SIG-M5 treated with dmso at 0.1 percent for 504 hours (cell line): ENCODE results near the gene DHRS12.

ENCODE experiments used
- DNase-seq: peaks from one replicate; lab custom pipeline; 2025; ENCODE audit not compliant: unreplicated experiment; lab: John Stamatoyannopoulos, UW

DHRS12 gene

DNA sequence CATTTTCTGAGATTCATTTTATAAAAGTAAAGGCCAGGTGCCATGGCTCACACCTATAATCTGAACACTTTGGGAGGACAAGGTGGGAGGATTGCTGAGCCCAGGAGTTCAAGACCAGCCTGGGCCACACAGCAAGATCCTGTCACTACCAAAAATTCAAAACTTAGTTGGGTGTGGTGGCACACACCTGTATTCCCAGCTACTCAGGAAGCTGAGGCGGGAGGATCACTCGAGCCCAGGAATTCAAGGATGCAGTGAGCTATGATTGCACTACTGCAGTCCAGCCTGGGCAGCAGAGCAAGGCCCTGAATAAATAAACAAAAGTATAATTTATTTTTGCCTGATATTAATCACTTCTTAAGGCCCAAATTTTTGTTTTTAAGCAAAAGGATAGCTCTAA lies 40.5 kb downstream of the DHRS12 start:
- DNase-seq: no peak

DNA sequence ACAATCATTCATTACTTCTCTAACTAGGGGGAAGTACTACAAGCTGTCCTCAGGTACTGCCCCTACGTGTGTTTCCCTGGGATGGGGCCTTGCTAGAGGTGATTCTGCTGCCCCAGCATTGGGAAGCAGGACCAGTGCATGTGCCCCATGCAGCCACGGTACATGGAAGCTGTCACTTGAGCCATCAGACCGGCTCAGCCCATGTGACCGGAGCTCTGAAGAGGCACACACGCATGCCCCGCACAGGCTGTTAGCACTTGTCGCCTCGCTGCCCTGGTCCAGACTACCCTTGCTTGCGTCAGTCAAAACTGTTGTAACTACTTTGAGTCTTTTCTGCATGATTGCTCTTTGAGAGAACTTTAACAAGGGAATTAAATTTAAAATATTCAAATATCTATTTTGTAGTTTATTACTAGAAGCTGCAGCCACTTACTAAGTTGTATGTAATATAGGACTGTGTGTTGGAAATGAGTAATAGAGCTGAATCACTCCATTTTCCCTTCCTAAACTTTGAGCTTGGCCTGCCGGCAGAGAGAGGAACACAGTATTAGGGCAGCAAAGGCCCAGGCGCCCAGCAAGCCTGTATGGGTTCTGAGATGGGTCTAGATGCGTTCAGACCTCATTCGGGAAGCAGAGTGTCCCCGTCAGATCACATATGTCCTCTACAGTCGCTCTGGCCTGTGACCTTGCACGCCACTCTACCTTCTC lies 42.2 kb downstream of the DHRS12 start:
- no peak for DNase-seq

DNA sequence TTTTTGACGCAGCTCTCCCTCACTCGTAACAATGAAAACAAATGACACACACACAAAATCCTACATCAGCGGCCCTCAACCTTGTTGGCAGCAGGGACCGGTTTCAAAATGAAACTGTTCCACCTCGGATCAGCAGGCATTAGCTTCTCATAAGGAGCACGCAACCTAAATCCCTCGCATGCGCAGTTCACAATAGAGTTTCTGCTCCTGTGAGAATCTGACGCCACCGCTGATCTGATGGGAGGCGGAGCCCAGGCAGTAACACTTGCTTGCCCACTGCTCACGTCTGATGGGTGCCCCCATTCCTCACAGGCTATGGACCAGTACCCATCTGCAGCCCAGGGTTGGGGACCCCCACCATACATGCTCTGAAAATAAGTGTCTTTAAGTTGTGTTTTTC lies 43.4 kb downstream of the DHRS12 start:
- DNase-seq: no peak

DNA sequence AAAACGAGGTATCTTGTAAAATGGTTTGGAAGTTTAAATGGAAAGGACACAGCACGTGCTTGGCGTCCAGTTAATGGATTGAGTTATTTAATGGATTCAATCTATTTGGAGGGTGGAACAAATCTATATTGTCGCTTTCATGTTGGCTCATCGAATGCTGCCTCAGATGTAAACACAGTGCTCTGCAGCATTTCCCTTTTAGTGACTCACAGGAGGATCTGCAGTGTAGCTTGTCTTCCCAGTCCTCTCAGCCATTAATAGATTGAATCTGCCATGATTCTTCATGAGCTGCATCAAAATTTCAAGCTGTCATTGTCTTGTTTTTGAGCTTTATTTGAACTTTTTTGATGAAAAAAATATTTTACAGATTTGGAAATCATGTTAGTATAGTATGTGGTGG lies 44.7 kb downstream of the DHRS12 start:
- DNase-seq: no peak

DNA sequence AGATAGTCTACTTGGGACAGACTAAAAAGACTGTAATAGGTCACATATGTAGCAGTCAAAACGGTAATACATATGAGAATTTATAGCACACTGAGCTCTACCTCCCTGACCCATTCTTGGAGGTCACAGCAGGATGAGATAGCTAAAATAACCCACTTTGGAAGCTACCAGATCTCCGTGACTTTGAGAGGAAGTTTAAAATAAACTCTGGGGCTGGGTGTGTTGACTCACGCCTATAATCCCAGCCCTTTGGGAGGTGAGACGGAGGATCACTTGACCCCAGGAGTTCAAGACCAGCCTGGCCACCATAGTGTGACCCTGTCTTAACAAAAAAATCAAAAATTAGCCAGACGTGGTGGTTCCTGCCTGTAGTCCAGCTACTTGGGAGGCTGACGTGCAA lies 45.3 kb downstream of the DHRS12 start:
- DNase-seq: no peak

DNA sequence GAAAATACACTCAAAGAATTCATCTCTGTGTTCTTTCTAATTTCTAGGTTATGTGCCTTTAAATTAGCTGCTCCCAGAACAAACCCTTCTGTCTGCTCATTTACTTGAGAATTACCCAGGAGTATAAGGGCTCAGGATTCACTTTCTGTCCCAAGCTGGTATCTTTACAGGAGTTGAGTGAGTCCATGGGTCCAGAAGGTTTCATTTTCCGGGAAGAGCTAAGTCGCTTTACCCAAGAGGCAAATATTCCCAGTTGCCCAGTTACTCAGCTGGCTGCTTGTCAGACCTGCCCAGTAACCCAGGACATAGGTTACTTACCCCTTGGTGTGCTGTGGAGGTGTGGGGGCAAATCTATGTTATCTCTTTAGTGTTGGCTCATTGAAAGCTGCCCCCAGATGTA lies 47.3 kb downstream of the DHRS12 start:
- no peak for DNase-seq

DNA sequence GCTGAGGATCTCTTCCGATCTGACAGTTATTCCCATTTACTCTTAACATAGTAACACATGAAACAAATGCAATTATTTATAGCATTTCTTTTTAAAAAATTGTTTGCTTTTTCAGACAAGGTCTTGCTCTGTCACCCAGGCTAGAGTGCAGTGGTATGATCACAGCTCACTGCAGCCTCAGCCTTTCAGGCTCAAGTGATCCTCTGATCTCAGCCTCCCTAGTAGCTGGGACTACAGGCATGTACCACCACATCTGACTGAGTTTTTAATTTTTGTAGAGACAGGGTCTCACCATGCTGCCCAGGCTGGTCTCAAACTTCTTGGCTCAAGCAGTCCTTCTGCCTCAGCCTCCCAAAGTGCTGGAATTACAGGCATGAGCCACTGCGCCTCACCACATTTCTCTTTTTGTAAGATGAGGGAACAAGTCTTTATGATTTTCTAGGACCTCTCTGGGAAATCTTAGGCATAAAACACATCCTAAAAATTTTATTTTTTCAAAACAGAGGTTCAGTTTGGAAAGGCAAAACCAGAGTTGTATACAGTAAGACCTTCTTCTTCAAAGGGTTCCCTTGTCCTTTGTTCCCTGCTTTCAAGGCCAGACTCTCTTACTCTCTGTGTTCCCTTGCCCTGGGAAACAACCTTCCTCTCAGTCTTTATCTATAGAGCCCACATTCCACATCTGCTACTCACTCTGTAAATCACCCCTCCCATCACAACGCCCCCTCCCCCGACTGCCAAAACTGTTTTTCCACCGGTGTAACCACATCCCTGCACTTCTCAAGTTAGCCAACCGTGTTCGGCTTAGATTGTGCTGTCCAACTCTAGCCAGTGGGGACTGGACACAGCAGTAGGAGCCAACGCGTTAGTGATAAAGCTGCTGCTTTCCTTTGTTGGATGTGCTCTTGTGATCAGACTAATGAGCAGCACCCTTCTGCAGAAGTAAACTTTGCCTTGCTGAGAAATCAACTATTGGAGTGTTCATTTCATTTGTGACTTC lies 56.2 kb downstream of the DHRS12 start:
- no peak for DNase-seq

DNA sequence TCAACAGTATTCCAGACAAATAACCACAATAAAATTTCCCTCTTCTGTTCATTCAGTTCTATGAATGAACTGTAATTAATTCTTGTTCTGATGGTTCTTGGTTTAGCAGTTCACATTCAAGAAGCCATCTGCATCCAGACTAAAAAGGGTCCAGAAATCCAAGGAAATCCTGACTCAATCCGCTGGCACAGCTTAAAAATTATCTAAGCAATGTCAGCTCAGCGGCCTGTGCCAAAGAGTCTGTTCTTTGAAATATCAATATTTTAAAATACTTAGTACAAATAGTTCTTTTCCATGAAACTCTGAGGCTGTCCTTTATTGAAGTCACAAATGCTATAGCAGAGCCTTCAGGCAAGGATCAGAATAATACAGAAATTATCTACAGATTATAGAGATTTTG lies 57.2 kb downstream of the DHRS12 start:
- DNase-seq: no peak

DNA sequence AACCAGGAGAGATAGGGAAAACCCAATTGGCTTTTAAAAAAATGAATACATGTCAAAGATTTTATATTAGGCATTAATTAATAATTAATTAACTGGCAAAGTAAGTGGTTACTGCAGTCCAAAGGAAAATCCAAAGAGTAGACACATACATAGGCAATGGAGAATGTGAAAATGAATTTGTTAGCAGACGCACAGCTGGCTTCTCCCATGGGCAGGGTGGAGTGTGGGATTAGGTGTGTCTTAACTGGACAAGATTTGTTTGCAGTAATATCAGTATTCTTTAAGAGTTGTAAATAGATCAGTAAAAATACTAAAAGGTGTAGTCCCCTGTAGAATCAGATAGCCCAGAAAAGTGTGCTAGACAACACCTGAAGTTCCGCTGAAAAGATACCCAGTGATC lies 58.7 kb downstream of the DHRS12 start:
- no peak for DNase-seq

DNA sequence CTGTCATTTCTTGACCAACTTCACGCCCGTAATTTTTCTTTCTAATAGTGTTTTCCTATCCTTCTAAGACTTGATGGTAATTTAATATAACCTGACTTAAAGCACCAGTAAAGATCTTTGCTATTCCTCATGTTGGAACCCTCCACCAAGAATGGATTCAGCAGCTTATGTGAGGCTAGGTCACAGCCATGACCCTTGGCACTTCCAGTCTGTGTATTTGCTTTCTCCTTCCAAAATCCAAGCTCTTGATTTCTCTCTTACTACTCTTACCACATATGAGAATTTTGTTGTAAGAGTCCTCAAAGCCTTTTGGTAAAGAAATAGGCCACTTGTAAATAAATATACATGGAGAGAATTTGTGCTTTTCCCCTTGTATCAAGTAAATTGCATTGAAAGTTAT lies 61.4 kb downstream of the DHRS12 start:
- DNase-seq: no peak

DNA sequence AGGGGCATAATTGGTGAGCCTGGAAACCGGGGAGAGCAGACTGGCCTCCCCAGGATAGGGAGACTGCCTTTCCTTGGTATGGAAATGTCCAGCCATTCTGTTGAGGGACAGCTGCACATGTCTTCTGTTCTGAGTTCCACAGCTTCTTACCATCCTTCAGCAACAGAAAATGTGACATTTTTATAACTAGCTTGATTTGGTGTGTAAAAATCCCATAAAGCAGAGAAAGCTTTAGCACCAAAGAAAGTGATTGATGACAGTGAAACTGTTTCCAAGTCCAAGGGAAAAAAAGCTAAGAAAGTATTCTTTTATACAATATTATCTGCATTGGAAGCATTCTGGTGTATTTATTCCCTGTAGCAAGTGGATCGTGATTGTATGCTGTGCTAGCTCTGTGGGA lies 61.9 kb downstream of the DHRS12 start:
- DNase-seq: no peak

DNA sequence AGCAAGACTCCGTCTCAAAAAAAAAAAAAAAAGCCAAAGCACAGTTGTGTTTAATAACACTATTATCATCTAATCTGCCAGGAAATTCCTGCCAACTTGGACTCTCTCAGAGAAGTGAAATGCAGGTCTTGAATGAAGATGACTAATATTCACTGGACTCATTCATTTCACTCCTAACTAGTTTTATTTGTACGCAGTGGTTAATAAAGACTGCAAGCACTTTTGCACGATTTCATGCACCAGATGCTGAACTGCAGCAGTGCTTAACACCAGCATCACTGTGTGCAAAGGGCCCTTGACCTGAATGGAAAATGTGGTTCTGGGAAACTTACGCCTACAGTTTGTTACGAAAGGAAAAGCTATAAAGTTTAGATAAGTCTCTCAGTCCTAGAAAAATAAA lies 63.3 kb downstream of the DHRS12 start:
- DNase-seq: no peak

DNA sequence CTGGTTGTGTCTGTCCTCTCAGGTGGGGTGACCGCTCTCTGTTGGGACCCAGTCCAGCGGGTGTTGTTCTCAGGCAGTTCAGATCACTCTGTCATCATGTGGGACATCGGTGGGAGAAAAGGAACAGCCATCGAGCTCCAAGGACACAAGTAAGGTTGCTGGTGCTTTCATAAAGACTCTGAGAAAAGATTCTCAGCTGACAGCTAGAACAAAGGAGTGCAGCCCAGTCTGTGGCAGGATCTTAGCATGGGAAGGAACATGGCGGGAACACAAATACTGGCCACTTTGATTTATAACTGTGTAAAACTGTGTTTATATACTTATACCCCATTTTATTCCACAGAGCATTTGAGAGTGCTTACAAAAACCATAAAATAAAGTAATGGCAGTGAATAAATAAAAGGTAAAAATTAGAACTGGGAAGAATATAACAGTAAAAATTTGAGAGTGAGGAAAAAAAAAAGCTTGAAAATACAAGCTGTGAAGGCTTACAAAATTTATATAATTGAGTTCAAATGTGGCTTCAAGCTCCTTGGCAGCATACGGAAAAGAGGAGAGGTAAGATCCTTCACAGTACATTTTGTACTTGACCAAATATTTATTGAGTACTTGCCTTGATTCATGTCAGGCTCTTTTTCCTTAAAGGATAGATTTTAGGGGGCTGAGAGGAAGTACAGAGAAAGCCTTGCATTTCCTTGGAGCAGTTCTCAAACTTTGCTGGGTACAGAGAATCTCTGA lies 64.8 kb downstream of the DHRS12 start:
- no peak for DNase-seq

DNA sequence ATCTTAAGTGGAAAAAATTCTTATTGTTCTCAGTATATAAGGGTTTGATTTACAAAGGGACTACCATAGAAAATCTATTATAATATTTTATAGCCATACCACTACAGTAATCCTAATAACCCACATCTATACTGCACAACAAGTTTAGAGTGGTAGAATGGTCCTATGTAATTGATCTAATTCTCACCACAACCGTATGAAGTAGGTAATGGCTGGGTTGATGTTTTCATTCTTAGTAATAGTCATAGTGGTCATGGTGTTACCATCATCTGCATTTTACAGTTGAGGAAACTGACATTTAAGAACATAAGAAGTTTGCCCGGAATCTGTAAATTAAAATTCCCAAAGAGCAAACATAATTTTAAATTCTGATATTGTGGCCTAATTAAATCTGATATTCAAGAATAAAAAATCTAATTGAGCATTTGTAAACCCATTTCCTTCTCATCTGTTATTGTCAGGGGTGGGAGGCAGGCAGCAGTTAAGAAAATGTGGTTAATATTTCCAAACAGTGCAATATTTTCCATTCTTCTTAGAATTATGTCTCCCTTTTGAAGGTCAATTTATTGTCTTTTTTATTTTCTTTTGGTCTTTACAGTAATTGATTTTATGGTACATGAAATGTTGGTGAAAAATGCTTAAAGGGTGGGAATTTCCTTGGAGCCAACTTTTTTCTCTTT lies 65.6 kb downstream of the DHRS12 start:
- no peak for DNase-seq

DNA sequence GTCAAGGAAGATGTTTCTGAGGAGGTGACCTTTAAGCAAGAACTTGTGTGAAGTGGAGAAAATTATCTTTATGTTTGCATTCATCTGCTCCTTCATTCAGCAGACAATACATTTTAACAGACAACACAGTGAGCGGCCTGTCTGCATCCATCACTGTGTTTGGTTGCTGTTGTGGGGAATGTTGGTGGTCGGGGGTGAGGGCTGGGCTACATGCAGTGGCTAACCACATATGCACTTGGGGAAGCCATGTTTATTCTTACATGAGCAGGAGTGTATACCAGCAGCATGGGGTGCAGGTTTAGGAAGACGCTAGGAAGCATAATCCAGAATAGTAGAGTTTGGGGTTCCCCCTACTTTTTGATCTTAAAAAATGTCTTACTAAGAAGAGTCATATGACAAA lies 66.4 kb downstream of the DHRS12 start:
- DNase-seq: no peak

DNA sequence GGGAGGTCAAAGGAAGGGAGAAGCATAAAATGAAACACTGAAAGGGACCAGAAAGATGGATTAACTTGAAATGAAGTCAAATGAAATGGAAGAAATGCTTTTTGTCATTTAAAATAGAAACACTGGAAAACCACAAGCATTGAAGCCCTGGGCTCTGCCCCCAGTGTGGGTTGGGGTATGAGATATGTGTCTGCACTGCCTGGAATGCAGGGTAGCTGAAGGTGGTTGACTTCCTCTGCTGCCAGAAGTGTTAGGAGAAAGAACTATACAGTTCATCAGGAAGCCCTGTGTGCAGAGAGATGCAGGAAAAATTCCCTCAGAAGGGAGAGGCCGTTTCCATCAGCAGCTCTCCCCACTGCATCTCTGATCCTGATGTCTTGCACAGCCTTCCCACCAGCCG lies 69.2 kb downstream of the DHRS12 start:
- DNase-seq: no peak

DNA sequence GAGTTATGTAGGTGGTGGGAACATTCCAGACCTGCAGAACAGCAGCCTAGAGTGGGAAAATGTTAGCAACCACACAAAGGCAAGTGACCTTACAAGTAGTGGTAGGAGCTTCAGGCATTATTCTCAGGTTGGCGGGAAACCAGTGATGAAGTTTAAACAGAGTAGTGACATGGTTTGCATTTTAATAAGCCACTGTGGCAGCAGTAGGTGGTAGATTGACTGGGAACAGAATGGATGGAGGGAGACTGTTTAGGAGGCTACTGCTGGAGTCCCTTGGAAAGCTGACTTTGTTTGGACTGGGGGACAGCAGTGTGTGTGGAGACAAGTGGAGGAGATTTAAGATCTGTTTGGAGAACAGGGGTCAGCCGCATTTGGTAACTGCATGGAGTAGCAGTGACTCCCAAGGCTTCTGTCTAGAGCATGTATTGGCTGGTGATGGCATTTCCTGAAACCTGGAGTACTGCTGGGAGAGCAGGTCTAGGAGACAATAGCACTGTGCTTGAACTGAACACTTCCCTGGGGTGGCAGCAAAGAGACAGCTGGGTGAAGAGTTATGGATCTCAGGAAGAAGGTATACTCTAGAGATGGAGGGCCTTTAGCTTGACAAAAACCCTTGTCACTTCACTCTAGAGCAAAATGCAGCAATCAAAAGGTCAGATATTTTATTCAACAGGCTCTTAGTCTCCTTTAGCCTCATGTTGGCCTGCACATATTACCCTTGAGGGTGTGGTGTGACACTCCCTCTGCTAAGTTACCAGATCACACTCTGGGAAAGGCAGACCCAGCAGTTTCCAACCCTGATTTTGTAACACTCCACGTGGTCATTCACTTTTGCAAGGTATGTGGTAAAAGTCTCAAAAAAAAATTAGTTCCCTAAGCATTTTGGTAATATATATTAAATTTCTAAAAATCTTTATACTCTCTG lies 70.3 kb downstream of the DHRS12 start:
- peak; percentile 38 for DNase-seq

DNA sequence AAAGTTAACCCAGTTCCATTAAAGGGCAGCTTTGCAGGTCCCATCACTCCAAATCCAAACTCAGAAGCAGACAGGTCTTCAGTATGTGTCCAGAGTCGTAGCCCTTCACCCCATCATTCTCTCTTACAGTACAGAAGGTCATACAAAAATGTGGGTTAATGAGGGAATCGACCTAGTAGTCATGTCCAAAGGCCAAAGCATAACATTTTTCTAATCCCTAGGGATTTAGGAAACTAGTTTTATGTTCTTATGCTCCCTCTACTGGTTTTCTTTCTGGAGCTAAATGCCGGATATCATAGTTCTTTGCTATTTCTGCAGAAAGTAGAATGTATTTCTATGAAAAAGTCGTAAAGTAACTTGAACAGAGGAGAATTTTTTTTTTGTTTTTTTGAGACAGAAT lies 72.2 kb downstream of the DHRS12 start:
- DNase-seq: no peak

DNA sequence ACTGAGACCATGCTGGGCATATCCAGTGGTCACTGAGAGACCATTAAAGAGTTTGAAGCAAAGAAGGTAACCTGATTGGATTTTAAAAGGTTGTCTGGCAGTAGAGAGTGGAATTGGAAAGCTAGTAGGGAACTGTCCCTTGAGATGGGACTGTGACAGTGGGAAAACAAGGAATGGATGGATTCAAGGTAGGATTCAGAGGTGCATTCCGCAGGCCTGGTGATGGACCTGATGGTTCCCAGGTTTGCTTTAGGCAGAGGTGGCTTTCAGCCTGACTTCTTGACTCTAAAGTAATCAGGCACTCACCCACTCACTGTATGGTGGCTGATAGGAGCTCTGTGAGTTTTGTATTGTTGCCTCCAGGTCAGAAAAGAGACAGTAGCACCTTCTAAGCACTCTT lies 73.0 kb downstream of the DHRS12 start:
- DNase-seq: no peak
